Prostate gland (tissue), 2 donors: ENCODE measurements around the gene TFF1. TPM values are rescaled to one million over a fixed set of nuclear protein-coding genes. Genes with fewer than 3 reads are reported as not detected.

Experiments
- DNase-seq: peaks from one replicate; pipeline ENCODE4 v3.0.0-alpha.2; 2019; ENCODE audit warnings: low spot score
- H3K27ac ChIP-seq, 2 donors: fragments of 200-600 bp; sonication (generic); 2 replicates each; pipeline ENCODE4 v1.5.1; 2017 to 2019
- H3K27me3 ChIP-seq: fragments of 200-600 bp; sonication (generic); replicated peaks from 2 replicates; pipeline ENCODE4 v1.5.1; 2019; ENCODE audit not compliant: insufficient read depth
- H3K36me3 ChIP-seq, 2 donors: fragments of 200-600 bp; sonication (generic); 1 replicate in 1 of 2; 2 replicates in 1 of 2; pipeline versions ENCODE4 v1.5.1 to v1.8.1; 2017 to 2019
- H3K4me1 ChIP-seq: fragments of 200-600 bp; sonication (generic); replicated peaks from 2 replicates; pipeline ENCODE4 v1.5.1; 2019
- H3K4me3 ChIP-seq, 2 donors: fragments of 200-600 bp; sonication (generic); 2 replicates each; pipeline ENCODE4 v1.5.1; 2017 to 2019
- H3K9me3 ChIP-seq: fragments of 200-600 bp; sonication (generic); 2 replicates; pipeline ENCODE4 v1.5.1; 2017
- POLR2A ChIP-seq: fragments of 450-650 bp; IDR thresholded peaks from one replicate; pipeline ENCODE4 v1.6.1; 2016; ENCODE audit warnings: antibody characterized with exemption, mild to moderate bottlenecking
- POLR2AphosphoS5 ChIP-seq: sonication (generic); formaldehyde crosslinking; IDR thresholded peaks from one replicate; pipeline ENCODE4 v1.6.1; 2017; ENCODE audit warnings: antibody characterized with exemption
- WGBS: methylation state at CpG from one replicate; pipeline ENCODE4 v1.1.5; 2018; 5-methylcytosine and 5-hydroxymethylcytosine counted together
- intact Hi-C: fragments of 100-400 bp; cut with DNase I; formaldehyde crosslinking; loops from one replicate; pipeline ENCODE4 v1.14.2; 2022
- total RNA-seq, 2 donors: library from RNA; depleted of rRNA; stranded (reverse); fragments of >200 nt; gene quantifications; one replicate each; pipeline ENCODE4 v1.1.0, GENCODE V29; 2016
- TF ChIP-seq, protein P1 (sequence below), 4 experiments: fragments of 200-600 bp in 2 of 4; fragments of 450-650 bp in 2 of 4; sonication (generic) in 2 of 4; IDR thresholded peaks; 1 replicate in 3 of 4; 2 replicates in 1 of 4; pipeline ENCODE4 v1.5.1; 2016 to 2019; ENCODE audit warnings: antibody characterized with exemption in 4 of 4, mild to moderate bottlenecking in 2 of 4, moderate library complexity in 2 of 4

TFF1 gene
- total RNA-seq, 2 donors from 2014 or later, result 4.7 to 16.2 TPM

DNA sequence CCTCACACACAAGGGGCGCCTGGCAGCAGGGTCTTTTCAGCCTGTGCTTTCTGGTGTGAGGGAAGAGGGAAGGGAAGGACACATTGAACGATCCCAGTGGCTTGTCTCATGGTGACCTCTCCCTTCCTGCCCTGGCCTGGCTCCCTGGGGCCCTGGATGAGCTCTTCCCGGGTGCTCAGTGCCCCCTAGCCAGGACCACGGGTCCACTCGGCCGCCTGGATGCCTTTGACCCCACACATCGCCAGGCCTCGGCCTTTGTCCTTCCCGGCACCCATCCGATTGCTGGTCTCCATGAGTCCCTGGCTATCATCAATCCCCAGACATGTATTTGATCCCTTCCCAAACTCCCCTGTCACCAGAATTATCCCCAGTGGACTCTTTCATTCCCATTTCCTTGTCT lies 45.1 kb downstream of the TFF1 start:
- TF ChIP-seq POLR2AphosphoS5 (no peak), POLR2A (no peak)
- TF ChIP-seq, protein P1, sequence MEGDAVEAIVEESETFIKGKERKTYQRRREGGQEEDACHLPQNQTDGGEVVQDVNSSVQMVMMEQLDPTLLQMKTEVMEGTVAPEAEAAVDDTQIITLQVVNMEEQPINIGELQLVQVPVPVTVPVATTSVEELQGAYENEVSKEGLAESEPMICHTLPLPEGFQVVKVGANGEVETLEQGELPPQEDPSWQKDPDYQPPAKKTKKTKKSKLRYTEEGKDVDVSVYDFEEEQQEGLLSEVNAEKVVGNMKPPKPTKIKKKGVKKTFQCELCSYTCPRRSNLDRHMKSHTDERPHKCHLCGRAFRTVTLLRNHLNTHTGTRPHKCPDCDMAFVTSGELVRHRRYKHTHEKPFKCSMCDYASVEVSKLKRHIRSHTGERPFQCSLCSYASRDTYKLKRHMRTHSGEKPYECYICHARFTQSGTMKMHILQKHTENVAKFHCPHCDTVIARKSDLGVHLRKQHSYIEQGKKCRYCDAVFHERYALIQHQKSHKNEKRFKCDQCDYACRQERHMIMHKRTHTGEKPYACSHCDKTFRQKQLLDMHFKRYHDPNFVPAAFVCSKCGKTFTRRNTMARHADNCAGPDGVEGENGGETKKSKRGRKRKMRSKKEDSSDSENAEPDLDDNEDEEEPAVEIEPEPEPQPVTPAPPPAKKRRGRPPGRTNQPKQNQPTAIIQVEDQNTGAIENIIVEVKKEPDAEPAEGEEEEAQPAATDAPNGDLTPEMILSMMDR (IDR thresholded peaks at IDR 0.05), result no peak
- Histone ChIP-seq H3K9me3 (no peaks in the 10 kb centered on the region), H3K27me3 (no peaks in the 10 kb centered on the region), H3K4me3 (no peak overlapping the region), H3K27ac (no peak overlapping the region), H3K36me3 (no peaks in the 10 kb centered on the region), H3K4me1 (no peaks in the 10 kb centered on the region)
- WGBS, result 95% methylated on average over 10 of the region's 10 CpGs
- no peak for DNase-seq
- intact Hi-C loops, result no loop called here

DNA sequence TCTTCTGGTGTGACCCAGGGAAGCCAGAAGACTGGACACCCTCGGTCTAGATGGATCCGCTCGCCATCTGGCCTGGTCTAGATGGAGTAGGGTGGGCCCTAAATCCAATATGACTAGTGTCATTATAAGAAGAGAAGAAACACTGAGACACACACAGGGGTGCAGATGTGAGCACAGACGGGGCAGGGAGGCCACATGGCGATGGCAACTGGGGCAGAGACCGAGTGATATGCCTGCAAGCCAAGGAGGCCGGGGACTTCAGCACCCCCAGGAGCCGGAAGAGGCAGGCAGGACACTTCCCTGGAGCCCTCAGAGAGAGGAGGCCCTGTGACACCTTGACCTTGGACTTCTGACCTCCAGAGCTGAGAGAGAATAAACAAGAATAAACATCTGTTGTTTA lies 45.5 kb downstream of the TFF1 start:
- Histone ChIP-seq H3K36me3 (no peaks in the 10 kb centered on the region), H3K27me3 (no peaks in the 10 kb centered on the region), H3K27ac (no peak overlapping the region), H3K9me3 (no peaks in the 10 kb centered on the region), H3K4me3 (no peak overlapping the region), H3K4me1 (no peaks in the 10 kb centered on the region)
- TF ChIP-seq, protein P1 (IDR thresholded peaks at IDR 0.05), result no peak
- no peak for TF ChIP-seq POLR2A
- TF ChIP-seq POLR2AphosphoS5, result no peak
- intact Hi-C loops, result no loop called here
- DNase-seq, result no peak
- 97% methylated on average over 8 of the region's 8 CpGs for WGBS

DNA sequence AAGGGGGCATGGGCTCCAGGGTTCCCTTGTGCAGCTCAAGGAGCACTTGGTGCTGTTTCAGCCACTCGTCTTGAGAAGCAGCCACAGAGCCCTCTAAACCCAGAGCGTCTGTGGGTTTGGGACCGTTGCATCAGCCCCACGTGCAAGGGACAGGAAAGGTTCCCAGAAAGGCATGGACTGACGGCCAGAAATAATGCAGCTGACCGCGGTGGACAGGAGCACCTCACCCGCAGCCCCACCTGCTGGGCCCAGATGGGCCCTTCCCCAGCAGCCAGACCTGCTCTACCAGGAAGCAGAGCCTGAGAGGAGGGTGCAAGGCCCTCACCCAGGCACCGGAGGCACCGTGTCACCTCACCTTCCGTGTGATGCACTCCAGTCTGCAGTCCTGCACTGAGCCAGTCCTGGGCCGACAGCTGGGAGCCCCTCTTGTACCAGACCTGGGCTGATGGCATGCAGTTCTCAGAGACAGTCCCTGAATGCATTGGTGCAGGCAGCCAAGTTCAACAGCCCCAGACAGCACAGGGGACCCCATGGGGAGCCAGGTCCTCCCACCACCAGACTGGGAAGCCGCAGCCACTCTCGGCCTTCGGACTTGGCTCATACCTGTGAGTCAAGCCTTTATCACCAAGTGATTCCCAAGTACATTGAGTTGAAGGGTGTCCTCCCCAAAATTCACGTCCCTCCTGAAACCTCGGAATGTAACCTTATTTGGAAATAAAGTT lies 46.3 kb downstream of the TFF1 start:
- no peaks in the 10 kb centered on the region for H3K9me3 ChIP-seq
- H3K27ac ChIP-seq, result no peak overlapping the region
- 76% methylated on average over 13 of the region's 17 CpGs for WGBS
- H3K4me3 ChIP-seq, result no peak overlapping the region
- no peaks in the 10 kb centered on the region for H3K27me3 ChIP-seq
- H3K36me3 ChIP-seq, result no peaks in the 10 kb centered on the region
- TF ChIP-seq POLR2A (no peak), POLR2AphosphoS5 (no peak)
- TF ChIP-seq, protein P1 (IDR thresholded peaks at IDR 0.05), result no peak
- peaks cover 7% of the 10 kb centered on the region for H3K4me1 ChIP-seq
- intact Hi-C loops, result no loop called here
- no peak for DNase-seq

DNA sequence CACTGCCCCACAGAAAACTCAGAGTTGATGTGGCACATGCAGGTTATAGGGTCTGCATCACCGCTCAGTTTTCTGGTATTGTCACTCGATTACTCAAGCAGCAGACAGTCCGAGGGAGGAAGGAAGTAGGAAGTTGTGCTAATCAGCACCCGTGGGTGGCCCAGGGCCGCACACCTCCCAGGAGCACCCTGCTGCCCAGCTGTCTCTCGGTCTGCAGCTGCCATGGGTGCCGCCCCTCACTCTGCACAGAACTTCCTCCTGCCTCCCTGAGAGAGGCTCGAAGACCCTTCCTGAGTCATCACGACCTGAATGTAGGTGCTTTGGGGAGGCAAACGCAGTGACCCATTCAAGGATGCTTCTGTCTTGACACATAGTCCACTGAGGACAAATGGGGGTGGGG lies 47.0 kb downstream of the TFF1 start:
- DNase-seq, result no peak
- H3K36me3 ChIP-seq, result no peaks in the 10 kb centered on the region
- 74% methylated on average over 10 of the region's 10 CpGs for WGBS

More for the DNA sequence above, 47.0 kb downstream of the TFF1 start:
- TF ChIP-seq, protein P1 (IDR thresholded peaks at IDR 0.05), result no peak
- no peak for TF ChIP-seq POLR2AphosphoS5
- no peak for TF ChIP-seq POLR2A
- peaks cover 11% of the 10 kb centered on the region for H3K4me1 ChIP-seq
- H3K27ac ChIP-seq, result no peak overlapping the region
- no peak overlapping the region for H3K4me3 ChIP-seq
- no peaks in the 10 kb centered on the region for H3K27me3 ChIP-seq
- no peaks in the 10 kb centered on the region for H3K9me3 ChIP-seq
- intact Hi-C loops, result no loop called here
